Urinary bladder (tissue), 4 donors: ENCODE data around the gene JAKMIP3. TPM values are rescaled to one million over a fixed set of nuclear protein-coding genes. Genes with fewer than 3 reads are reported as not detected.

ENCODE experiments used
- DNase-seq: peaks from one replicate; pipeline ENCODE4 v3.0.0-alpha.2; 2015; ENCODE audit errors: extremely low spot score
- H3K27ac ChIP-seq: one replicate; pipeline ENCODE4 v1.5.1; 2013; ENCODE audit warnings: low read depth, mild to moderate bottlenecking, moderate library complexity
- H3K36me3 ChIP-seq: one replicate; pipeline ENCODE4 v1.6.1; 2013; ENCODE audit warnings: mild to moderate bottlenecking, moderate library complexity; ENCODE audit not compliant: insufficient read depth
- H3K4me1 ChIP-seq: one replicate; pipeline ENCODE4 v1.6.1; 2013; ENCODE audit warnings: mild to moderate bottlenecking, moderate library complexity; ENCODE audit not compliant: insufficient read depth
- H3K4me3 ChIP-seq: one replicate; pipeline ENCODE4 v1.5.1; 2013; ENCODE audit warnings: low read depth, low read length
- WGBS: extraction: QIAGEN DNeasy Blood & Tissue Kit; methylation state at CpG from one replicate; pipeline ENCODE4 v1.1.7; 2013; 5-methylcytosine and 5-hydroxymethylcytosine counted together
- polyA plus RNA-seq: library from polyadenylated mRNA; stranded (reverse); fragments of 200-250 nt; gene quantifications from one replicate; pipeline ENCODE4 v1.2.3, GENCODE V29; 2013
- total RNA-seq: library from RNA; depleted of rRNA; stranded (reverse); fragments of >200 nt; gene quantifications from one replicate; pipeline ENCODE4 v1.2.3, GENCODE V29; 2014
- donor health status: healthy with polysubstance abuse.
- donor health status: healthy.

Gene JAKMIP3
- total and polyA plus RNA-seq, 2 donors = 0.37 to 1.5 TPM

- 90% methylated on average over 30 of the region's 30 CpGs for WGBS
- no peaks in the 10 kb centered on the region for H3K36me3 ChIP-seq
- no peak overlapping the region for H3K4me3 ChIP-seq
- DNase-seq = no peak
- H3K27ac ChIP-seq = no peak overlapping the region
- H3K4me1 ChIP-seq = no peaks in the 10 kb centered on the region
These were observed 1.5 kb upstream of the JAKMIP3 start for GRCh38 chr10:132064082-132064755.

DNA sequence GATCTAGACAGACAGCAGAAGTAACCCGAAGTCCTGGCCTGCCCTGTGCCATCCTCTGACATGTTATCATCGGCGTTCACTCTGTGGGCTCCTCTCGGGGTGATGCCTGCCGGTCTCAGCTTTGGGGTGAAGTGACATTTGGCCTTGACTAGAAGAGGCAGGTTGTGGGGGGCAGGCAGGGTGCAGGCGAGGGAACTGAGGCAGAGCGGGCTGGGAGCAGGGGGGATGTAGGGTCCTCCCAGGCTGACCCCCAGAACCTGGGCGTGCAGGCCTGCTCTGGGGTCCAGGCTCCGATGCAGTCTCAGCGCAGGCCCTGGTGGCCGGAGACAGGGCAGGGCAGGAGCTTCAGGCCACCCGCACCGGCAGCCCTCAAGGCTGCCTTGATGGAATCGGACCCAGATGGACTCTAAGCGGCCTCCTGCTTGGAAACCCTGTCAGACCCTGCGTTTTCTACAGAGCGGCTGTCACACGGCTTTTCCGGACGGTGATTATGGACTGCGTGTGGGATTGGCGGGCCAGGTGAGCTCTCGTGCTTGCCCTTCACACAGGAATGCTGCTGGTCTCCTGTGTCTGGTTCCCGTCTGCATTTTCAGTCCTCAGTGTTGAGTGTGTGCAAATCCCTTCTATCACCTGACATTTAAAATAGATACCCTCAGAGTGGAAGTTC, 842 bp upstream of the JAKMIP3 start:
- H3K27ac ChIP-seq = no peak overlapping the region
- WGBS = 87% methylated on average over 24 of the region's 24 CpGs
- H3K4me3 ChIP-seq = no peak overlapping the region
- no peak for DNase-seq
- H3K4me1 ChIP-seq = no peaks in the 10 kb centered on the region
- H3K36me3 ChIP-seq = no peaks in the 10 kb centered on the region

DNA sequence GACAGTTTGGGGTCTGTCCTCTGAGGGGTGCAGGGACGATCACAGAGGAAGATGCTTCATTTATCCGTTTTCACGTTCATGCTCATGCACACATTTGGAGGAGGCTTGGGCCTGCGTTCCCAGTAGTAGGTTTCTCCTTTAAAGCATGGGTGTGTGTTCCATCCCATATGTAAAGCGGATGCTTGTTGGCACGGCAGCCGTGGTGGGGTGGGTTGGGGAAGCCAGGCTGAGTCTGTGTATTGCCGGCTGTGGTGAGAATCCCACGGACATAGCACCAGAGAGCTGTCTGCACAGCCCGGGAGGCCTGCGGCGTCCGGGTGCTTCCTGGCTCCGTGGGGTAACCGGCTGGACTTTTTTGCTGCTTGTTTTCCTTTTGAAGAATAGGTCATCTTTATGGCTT, 440 bp downstream of the JAKMIP3 start:
- H3K27ac ChIP-seq = no peak overlapping the region
- no peaks in the 10 kb centered on the region for H3K4me1 ChIP-seq
- 28% methylated on average over 15 of the region's 15 CpGs for WGBS
- H3K36me3 ChIP-seq = no peaks in the 10 kb centered on the region
- H3K4me3 ChIP-seq = peak overlapping the region; percentile 25
- DNase-seq = no peak

GRCh38 chr10:132066812-132067211, 1.1 kb downstream of the JAKMIP3 start:
- H3K4me3 ChIP-seq = no peak overlapping the region
- 91% methylated on average over 13 of the region's 13 CpGs for WGBS
- no peaks in the 10 kb centered on the region for H3K36me3 ChIP-seq
- H3K4me1 ChIP-seq = no peaks in the 10 kb centered on the region
- DNase-seq = no peak
- H3K27ac ChIP-seq = no peak overlapping the region

- DNase-seq = no peak
- H3K4me1 ChIP-seq = no peaks in the 10 kb centered on the region
- WGBS = 96% methylated on average over 13 of the region's 13 CpGs
- no peaks in the 10 kb centered on the region for H3K36me3 ChIP-seq
- H3K27ac ChIP-seq = no peak overlapping the region
- H3K4me3 ChIP-seq = no peak overlapping the region
These were observed 2.8 kb downstream of the JAKMIP3 start for GRCh38 chr10:132068431-132069121.

DNA sequence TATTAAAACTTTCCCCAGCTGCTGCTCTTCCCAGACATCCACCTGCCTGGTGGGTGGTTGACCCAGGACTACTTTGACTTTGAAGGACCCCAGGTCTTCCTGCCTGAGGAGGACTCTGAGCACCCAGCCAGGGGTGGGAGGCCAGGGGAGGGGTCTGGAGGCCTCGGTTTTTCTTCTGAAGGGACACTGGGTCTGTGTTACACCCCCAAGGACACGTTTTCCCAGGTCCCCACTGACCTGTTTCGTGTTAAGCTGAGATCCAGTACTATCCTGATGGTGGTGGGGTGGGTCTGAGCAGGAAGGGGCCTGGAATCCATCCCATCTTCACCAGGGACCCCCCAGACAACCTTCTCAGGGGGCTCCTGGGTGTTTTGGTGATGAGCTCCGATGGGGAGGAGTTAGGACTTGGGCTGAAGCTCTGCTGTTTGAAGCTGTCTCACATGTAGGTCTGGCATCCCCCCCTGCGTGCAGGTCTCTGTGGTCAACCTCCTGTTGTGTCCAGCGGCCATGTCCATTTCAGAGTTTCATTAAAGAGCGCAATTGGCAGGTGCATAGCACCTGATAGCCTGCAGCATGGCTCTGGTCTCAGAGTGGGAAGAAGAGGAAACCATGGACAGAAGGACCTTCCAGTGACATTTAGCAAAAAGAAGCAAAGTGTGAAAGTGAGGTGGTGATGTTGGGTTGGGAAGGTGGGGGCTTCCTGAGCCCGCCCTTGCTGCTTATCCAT, 3.5 kb downstream of the JAKMIP3 start:
- no peak for DNase-seq
- H3K27ac ChIP-seq = no peak overlapping the region
- H3K4me3 ChIP-seq = no peak overlapping the region
- H3K4me1 ChIP-seq = no peaks in the 10 kb centered on the region
- WGBS = 86% methylated on average over 8 of the region's 8 CpGs
- H3K36me3 ChIP-seq = no peaks in the 10 kb centered on the region

DNA sequence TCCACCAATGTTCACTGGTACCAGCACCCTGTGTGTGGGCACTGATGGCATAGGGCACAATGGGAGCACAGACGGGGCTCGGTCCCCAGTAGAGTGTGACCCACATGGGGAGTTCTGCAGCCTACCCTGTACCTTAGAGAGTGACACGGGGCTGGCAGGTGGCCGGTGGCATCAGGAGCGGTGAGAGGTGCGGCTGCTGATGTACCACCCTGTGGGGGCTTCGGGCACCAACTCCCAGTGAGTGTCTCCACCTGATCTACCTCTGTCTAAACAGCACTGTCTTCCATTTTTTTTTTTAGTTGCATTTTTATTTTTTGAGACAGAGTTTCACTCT, 4.1 kb downstream of the JAKMIP3 start:
- no peak for DNase-seq
- Histone ChIP-seq H3K4me3 (no peak overlapping the region), H3K36me3 (no peaks in the 10 kb centered on the region), H3K4me1 (no peaks in the 10 kb centered on the region), H3K27ac (no peak overlapping the region)
- WGBS = 83% methylated on average over 7 of the region's 7 CpGs

GRCh38 chr10:132070724-132071123, 5.0 kb downstream of the JAKMIP3 start:
- no peak for DNase-seq
- Histone ChIP-seq H3K4me1 (no peaks in the 10 kb centered on the region), H3K36me3 (no peaks in the 10 kb centered on the region), H3K27ac (no peak overlapping the region), H3K4me3 (no peak overlapping the region)
- WGBS = 73% methylated on average over 3 of the region's 3 CpGs

- Histone ChIP-seq H3K4me1 (no peaks in the 10 kb centered on the region), H3K27ac (no peak overlapping the region), H3K4me3 (no peak overlapping the region), H3K36me3 (no peaks in the 10 kb centered on the region)
- WGBS = 75% methylated on average over 3 of the region's 3 CpGs
- DNase-seq = no peak
These were observed 5.9 kb downstream of the JAKMIP3 start for GRCh38 chr10:132071667-132072066.

DNA sequence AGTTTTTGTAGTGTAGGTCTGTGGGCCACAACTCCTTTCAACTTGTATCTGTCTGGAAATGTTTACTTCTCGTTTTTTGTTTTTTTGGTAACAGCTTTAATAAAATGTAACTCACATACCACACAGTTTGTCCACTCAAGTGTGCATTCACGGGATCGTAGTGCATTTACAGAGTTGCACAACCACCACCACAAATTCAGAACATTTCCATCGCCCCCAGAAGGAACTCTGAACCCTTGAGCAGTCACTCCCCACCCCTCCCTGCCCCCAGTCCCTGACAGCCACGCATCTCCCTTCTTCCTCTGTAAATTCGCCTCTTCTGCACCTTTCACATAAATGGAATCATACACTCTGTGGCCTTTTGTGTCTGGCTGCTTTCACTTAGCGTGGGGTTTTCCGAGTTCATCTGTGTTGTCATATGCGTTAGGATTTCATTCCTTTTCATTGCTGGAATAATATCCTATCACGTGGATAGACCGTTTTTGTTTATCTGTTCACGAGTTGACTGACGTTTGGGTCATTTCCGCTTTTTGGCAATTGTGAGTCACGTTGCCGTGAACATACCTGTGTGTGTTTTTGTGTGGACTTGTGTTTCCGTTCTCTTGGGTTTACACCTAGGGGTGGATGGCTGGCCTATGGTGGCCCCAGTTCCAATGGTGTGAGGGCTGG, 10.3 kb downstream of the JAKMIP3 start:
- no peak overlapping the region for H3K27ac ChIP-seq
- WGBS = 77% methylated on average over 17 of the region's 17 CpGs
- no peak overlapping the region for H3K4me3 ChIP-seq
- H3K36me3 ChIP-seq = no peaks in the 10 kb centered on the region
- no peaks in the 10 kb centered on the region for H3K4me1 ChIP-seq
- DNase-seq = no peak

- H3K36me3 ChIP-seq = no peaks in the 10 kb centered on the region
- WGBS = 89% methylated on average over 19 of the region's 19 CpGs
- H3K4me3 ChIP-seq = no peak overlapping the region
- no peak overlapping the region for H3K27ac ChIP-seq
- DNase-seq = no peak
- no peaks in the 10 kb centered on the region for H3K4me1 ChIP-seq
These were observed 10.9 kb downstream of the JAKMIP3 start for GRCh38 chr10:132076578-132077081.

GRCh38 chr10:132077091-132077490, 11.3 kb downstream of the JAKMIP3 start:
- no peak overlapping the region for H3K4me3 ChIP-seq
- DNase-seq = no peak
- WGBS = 73% methylated on average over 9 of the region's 9 CpGs
- no peak overlapping the region for H3K27ac ChIP-seq
- H3K36me3 ChIP-seq = no peaks in the 10 kb centered on the region
- no peaks in the 10 kb centered on the region for H3K4me1 ChIP-seq

GRCh38 chr10:132078746-132079345, 13.1 kb downstream of the JAKMIP3 start:
- WGBS = 63% methylated on average over 30 of the region's 30 CpGs
- H3K27ac ChIP-seq = no peak overlapping the region
- no peak overlapping the region for H3K4me3 ChIP-seq
- no peak for DNase-seq
- H3K36me3 ChIP-seq = no peaks in the 10 kb centered on the region
- H3K4me1 ChIP-seq = no peaks in the 10 kb centered on the region
